Measurements from ENCODE around the gene U2SURP.

- TF ChIP-seq, protein P1, sequence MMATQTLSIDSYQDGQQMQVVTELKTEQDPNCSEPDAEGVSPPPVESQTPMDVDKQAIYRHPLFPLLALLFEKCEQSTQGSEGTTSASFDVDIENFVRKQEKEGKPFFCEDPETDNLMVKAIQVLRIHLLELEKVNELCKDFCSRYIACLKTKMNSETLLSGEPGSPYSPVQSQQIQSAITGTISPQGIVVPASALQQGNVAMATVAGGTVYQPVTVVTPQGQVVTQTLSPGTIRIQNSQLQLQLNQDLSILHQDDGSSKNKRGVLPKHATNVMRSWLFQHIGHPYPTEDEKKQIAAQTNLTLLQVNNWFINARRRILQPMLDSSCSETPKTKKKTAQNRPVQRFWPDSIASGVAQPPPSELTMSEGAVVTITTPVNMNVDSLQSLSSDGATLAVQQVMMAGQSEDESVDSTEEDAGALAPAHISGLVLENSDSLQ (IDR thresholded peaks at IDR 0.05), result no peak
- TF ChIP-seq SP1 (IDR thresholded peaks at IDR 0.05) (no peak), NFRKB (IDR thresholded peaks at IDR 0.05) (no peak), FOXA1 (IDR thresholded peaks at IDR 0.05) (no peak), FOXM1 (IDR thresholded peaks at IDR 0.05; ENCODE audit: borderline replicate concordance) (no peak)
These were observed 99.1 kb downstream of the U2SURP start for GRCh38 chr3:143100451-143100850.

Measured in HEK293T (cell line).